OCI-LY3 (cell line): ENCODE data around the gene ADGRL1.

Source experiments
- EZH2phosphoT487 ChIP-seq: fragments of 200-600 bp; shearing (Covaris generic); IDR thresholded peaks from 2 replicates; pipeline ENCODE4 v1.6.1; 2018; ENCODE audit warnings: antibody characterized with exemption, mixed run types, low read depth
- TF ChIP-seq, protein P1 (sequence below): fragments of 200-600, 300-600 bp; sonication (generic); IDR thresholded peaks from 2 replicates; pipeline ENCODE4 v1.5.1; 2014; ENCODE audit warnings: antibody characterized with exemption, low read length, low read depth

- TF ChIP-seq, protein P1, sequence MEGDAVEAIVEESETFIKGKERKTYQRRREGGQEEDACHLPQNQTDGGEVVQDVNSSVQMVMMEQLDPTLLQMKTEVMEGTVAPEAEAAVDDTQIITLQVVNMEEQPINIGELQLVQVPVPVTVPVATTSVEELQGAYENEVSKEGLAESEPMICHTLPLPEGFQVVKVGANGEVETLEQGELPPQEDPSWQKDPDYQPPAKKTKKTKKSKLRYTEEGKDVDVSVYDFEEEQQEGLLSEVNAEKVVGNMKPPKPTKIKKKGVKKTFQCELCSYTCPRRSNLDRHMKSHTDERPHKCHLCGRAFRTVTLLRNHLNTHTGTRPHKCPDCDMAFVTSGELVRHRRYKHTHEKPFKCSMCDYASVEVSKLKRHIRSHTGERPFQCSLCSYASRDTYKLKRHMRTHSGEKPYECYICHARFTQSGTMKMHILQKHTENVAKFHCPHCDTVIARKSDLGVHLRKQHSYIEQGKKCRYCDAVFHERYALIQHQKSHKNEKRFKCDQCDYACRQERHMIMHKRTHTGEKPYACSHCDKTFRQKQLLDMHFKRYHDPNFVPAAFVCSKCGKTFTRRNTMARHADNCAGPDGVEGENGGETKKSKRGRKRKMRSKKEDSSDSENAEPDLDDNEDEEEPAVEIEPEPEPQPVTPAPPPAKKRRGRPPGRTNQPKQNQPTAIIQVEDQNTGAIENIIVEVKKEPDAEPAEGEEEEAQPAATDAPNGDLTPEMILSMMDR: no peak
- no peak for TF ChIP-seq EZH2phosphoT487
These were observed 42.6 kb upstream of the ADGRL1 start for GRCh38 chr19:14248578-14249011.
